BLaER1 treated with 17β-estradiol and CSF1 and Interleukin-3, amounts not matched to agents 10 nM and 100 nM (cell line): Measurements from ENCODE around the gene MAGI2.

Source experiments
- H3K27ac ChIP-seq, 11 experiments: shearing (Covaris generic); formaldehyde crosslinking; 2 replicates each; pipeline ENCODE4 v1.8.1; 2022
- H3K27me3 ChIP-seq, 11 experiments: shearing (Covaris generic); formaldehyde crosslinking; 2 replicates each; pipeline ENCODE4 v1.8.1; 2022
- H3K36me3 ChIP-seq, 11 experiments: shearing (Covaris generic); formaldehyde crosslinking; 2 replicates each; pipeline ENCODE4 v1.8.1; 2022
- H3K4me1 ChIP-seq, 10 experiments: shearing (Covaris generic); formaldehyde crosslinking; 2 replicates each; pipeline ENCODE4 v1.8.1; 2022
- H3K4me2 ChIP-seq, 11 experiments: shearing (Covaris generic); formaldehyde crosslinking; 2 replicates each; pipeline ENCODE4 v1.8.1; 2022
- H3K4me3 ChIP-seq, 10 experiments: shearing (Covaris generic); formaldehyde crosslinking; 2 replicates each; pipeline ENCODE4 v1.8.1; 2022
- H3K9ac ChIP-seq, 11 experiments: shearing (Covaris generic); formaldehyde crosslinking; 2 replicates each; pipeline ENCODE4 v1.8.1; 2022
- H3K9me3 ChIP-seq, 11 experiments: shearing (Covaris generic); formaldehyde crosslinking; replicated peaks in 1 of 11; 2 replicates each; pipeline ENCODE4 v1.8.1; 2022
- H4K20me1 ChIP-seq, 11 experiments: shearing (Covaris generic); formaldehyde crosslinking; 2 replicates each; pipeline ENCODE4 v1.8.1; 2022
- Cebpa-rat ChIP-seq, 11 experiments: shearing (Covaris generic); IDR thresholded peaks; 2 replicates each; pipeline ENCODE4 v1.8.1; 2022

The MAGI2 gene

DNA sequence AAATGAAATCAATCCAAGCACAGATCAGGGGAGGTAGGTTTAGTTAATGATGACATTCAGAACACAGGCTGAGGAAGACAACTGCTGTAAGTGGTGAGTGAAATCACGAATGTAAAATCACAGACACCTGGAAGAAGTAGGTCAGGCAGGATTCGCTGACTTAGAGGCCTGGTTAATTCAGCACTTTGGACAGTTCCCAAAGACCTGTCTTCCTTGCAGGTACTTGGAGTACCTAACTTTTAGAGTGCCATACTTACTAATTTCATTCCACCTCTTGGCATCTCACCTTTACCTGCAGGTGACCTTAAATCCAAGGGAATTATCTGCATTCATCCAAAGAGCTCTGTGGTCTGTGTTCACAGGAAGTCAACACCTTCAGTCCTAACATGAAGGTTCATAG is 832.5 kb downstream of the MAGI2 start:
- H3K27me3 ChIP-seq = no peaks in the 10 kb centered on the region
- peaks cover 0 to 6% (median 0%) of the 10 kb centered on the region in 11 experiments; a peak in 1 of 22 replicates for H3K9me3 ChIP-seq
- H4K20me1 ChIP-seq = no peaks in the 10 kb centered on the region
- H3K4me1 ChIP-seq = peaks cover 0 to 2% (median 0%) of the 10 kb centered on the region in 10 experiments; a peak in 1 of 20 replicates
- H3K4me3 ChIP-seq = no peak overlapping the region
- no peak overlapping the region for H3K4me2 ChIP-seq
- H3K27ac ChIP-seq = no peak overlapping the region
- no peak for TF ChIP-seq Cebpa-rat (IDR thresholded peaks at IDR 0.05)
- H3K9ac ChIP-seq = no peak overlapping the region
- H3K36me3 ChIP-seq = no peaks in the 10 kb centered on the region

- no peaks in the 10 kb centered on the region for H3K36me3 ChIP-seq
- TF ChIP-seq Cebpa-rat (IDR thresholded peaks at IDR 0.05) = no peak
- H3K4me3 ChIP-seq = no peak overlapping the region
- no peak overlapping the region for H3K9ac ChIP-seq
- H4K20me1 ChIP-seq = no peaks in the 10 kb centered on the region
- H3K27ac ChIP-seq = no peak overlapping the region
- H3K27me3 ChIP-seq = no peaks in the 10 kb centered on the region
- no peak overlapping the region for H3K4me2 ChIP-seq
- no peaks in the 10 kb centered on the region for H3K4me1 ChIP-seq
- H3K9me3 ChIP-seq = no peaks in the 10 kb centered on the region
Measured at GRCh38 chr7:78616539-78616938, 836.9 kb downstream of the MAGI2 start.

GRCh38 chr7:78609281-78609680 is 844.2 kb downstream of the MAGI2 start:
- no peak overlapping the region for H3K4me2 ChIP-seq
- no peaks in the 10 kb centered on the region for H3K9me3 ChIP-seq
- H3K4me1 ChIP-seq = no peaks in the 10 kb centered on the region
- no peaks in the 10 kb centered on the region for H3K36me3 ChIP-seq
- no peak for TF ChIP-seq Cebpa-rat (IDR thresholded peaks at IDR 0.05)
- no peak overlapping the region for H3K9ac ChIP-seq
- no peak overlapping the region for H3K27ac ChIP-seq
- H3K4me3 ChIP-seq = no peak overlapping the region
- H3K27me3 ChIP-seq = no peaks in the 10 kb centered on the region
- no peaks in the 10 kb centered on the region for H4K20me1 ChIP-seq

DNA sequence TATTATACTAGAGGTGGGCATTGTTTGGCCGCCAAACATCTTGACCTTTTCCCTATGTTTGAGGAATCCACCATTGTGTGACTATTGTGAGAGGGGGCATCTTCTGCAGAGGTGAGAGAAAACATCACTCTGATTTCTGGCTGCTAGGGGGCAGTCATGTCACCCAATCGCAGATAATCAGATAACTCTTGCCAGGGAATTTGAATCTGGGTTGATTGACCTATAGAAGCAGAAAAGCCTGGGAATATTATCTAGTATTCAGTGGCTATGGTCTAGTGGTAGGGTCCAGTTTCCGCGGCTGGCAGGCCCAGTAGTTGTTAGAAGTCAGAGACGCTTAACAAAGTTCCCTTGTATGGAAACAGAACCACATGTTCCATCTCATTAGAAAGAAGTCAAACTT is 846.4 kb downstream of the MAGI2 start:
- TF ChIP-seq Cebpa-rat (IDR thresholded peaks at IDR 0.05) = no peak
- Histone ChIP-seq H3K27me3 (no peaks in the 10 kb centered on the region), H3K36me3 (no peaks in the 10 kb centered on the region), H4K20me1 (no peaks in the 10 kb centered on the region), H3K27ac (no peak overlapping the region), H3K4me1 (no peaks in the 10 kb centered on the region), H3K9ac (no peak overlapping the region), H3K4me3 (no peak overlapping the region), H3K9me3 (no peaks in the 10 kb centered on the region), H3K4me2 (no peak overlapping the region)

DNA sequence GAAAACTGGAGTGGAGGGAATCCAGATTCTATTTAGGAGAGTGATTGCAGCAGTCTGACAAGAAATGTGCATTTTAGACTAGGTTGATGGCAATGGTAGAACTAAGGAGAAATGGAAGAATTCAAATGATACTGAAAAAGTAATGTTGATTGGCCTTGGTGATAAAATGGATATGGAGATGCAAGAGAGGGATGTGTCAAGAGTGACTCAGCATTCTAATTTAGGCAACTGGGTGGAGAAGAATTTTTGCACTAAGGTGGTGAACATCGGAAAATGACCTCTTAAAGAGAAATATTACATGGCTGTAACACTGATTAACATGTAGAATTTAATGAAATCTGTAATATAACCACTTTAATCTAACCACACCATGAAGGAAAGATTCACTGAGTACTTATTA is 848.3 kb downstream of the MAGI2 start:
- Histone ChIP-seq H3K27ac (no peak overlapping the region), H3K4me3 (no peak overlapping the region), H3K27me3 (no peaks in the 10 kb centered on the region), H4K20me1 (no peaks in the 10 kb centered on the region), H3K4me1 (no peaks in the 10 kb centered on the region), H3K9me3 (no peaks in the 10 kb centered on the region), H3K36me3 (no peaks in the 10 kb centered on the region), H3K9ac (no peak overlapping the region), H3K4me2 (no peak overlapping the region)
- TF ChIP-seq Cebpa-rat (IDR thresholded peaks at IDR 0.05) = no peak

DNA sequence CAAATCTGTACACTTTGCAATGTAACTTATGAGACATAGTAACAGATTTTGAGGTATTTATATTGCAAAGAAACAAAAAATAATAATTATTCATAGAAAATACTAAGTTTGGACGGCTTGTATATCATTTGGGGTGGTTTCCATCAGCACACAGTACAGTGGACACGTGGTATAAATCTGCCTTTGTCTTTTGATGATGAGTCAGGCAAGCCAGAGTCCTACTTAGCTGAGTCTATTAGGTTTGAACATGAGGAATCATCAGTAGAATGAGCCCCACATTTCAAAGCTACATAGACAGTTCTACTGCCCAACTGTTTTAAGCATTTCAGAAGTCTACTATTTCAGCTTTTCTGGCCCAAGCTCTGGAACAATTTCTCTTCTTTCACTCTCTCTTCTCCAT is 851.7 kb downstream of the MAGI2 start:
- no peaks in the 10 kb centered on the region for H3K27me3 ChIP-seq
- H3K4me1 ChIP-seq = no peaks in the 10 kb centered on the region
- no peaks in the 10 kb centered on the region for H3K36me3 ChIP-seq
- TF ChIP-seq Cebpa-rat (IDR thresholded peaks at IDR 0.05) = no peak
- no peak overlapping the region for H3K27ac ChIP-seq
- H4K20me1 ChIP-seq = no peaks in the 10 kb centered on the region
- no peak overlapping the region for H3K4me3 ChIP-seq
- no peak overlapping the region for H3K9ac ChIP-seq
- no peaks in the 10 kb centered on the region for H3K9me3 ChIP-seq
- H3K4me2 ChIP-seq = no peak overlapping the region

GRCh38 chr7:78594156-78594555 is 859.3 kb downstream of the MAGI2 start:
- no peak overlapping the region for H3K4me3 ChIP-seq
- H3K27ac ChIP-seq = no peak overlapping the region
- H4K20me1 ChIP-seq = no peaks in the 10 kb centered on the region
- H3K9me3 ChIP-seq = no peaks in the 10 kb centered on the region
- H3K36me3 ChIP-seq = no peaks in the 10 kb centered on the region
- TF ChIP-seq Cebpa-rat (IDR thresholded peaks at IDR 0.05) = no peak
- no peaks in the 10 kb centered on the region for H3K27me3 ChIP-seq
- no peak overlapping the region for H3K9ac ChIP-seq
- no peak overlapping the region for H3K4me2 ChIP-seq
- H3K4me1 ChIP-seq = no peaks in the 10 kb centered on the region

DNA sequence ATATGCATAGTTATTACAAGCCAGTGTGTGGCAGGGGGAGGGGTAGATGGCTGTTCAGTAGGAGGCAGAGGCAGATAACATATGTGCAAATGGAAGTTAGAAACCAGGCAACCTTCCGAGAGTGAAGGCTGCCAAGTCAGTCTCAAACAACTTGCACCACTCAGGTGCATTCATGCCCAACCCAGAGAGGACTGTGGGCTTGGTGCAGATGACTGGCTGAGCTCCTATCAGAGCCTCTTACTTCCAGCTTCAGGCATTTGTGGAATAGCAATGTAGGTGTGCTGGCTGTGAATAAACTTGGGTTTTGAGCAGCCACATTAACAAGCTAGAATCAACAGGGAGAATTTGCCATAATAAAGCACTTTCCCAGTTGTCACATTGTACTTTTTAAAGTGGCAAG is 865.1 kb downstream of the MAGI2 start:
- no peaks in the 10 kb centered on the region for H4K20me1 ChIP-seq
- H3K36me3 ChIP-seq = no peaks in the 10 kb centered on the region
- H3K4me1 ChIP-seq = no peaks in the 10 kb centered on the region
- H3K9me3 ChIP-seq = no peaks in the 10 kb centered on the region
- no peak overlapping the region for H3K27ac ChIP-seq
- no peak for TF ChIP-seq Cebpa-rat (IDR thresholded peaks at IDR 0.05)
- no peak overlapping the region for H3K4me2 ChIP-seq
- no peak overlapping the region for H3K4me3 ChIP-seq
- H3K27me3 ChIP-seq = no peaks in the 10 kb centered on the region
- no peak overlapping the region for H3K9ac ChIP-seq

DNA sequence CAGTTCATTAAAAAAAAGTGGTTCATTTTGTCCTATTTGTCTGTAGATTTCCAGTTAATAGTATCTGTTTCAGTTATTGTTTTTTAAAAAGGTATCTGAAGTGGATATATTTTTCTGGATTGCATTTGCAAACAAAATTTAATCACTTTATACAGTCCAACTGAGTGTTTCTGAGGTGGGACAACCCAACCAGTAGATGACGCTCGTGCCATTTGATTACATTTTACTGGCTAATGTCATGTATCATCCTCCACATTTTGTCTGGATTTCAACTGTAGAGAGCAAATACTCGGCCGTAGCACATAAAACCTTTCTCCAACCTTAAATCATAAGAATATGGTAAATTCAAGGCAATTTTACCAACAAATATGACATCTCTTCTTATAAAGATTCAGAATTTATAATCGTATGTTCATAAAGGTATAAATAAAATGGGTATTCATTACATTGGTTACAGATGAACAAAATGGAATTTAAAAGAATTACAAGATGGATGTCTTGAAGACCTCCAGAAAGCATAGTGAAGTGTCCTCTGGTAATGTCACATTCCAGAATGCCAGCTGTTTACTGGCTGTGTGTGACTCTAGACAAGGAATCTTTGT is 865.9 kb downstream of the MAGI2 start:
- H3K9ac ChIP-seq = no peak overlapping the region
- no peaks in the 10 kb centered on the region for H4K20me1 ChIP-seq
- no peak overlapping the region for H3K4me2 ChIP-seq
- no peaks in the 10 kb centered on the region for H3K27me3 ChIP-seq
- no peak for TF ChIP-seq Cebpa-rat (IDR thresholded peaks at IDR 0.05)
- no peaks in the 10 kb centered on the region for H3K9me3 ChIP-seq
- H3K27ac ChIP-seq = no peak overlapping the region
- no peaks in the 10 kb centered on the region for H3K36me3 ChIP-seq
- H3K4me1 ChIP-seq = no peaks in the 10 kb centered on the region
- no peak overlapping the region for H3K4me3 ChIP-seq

DNA sequence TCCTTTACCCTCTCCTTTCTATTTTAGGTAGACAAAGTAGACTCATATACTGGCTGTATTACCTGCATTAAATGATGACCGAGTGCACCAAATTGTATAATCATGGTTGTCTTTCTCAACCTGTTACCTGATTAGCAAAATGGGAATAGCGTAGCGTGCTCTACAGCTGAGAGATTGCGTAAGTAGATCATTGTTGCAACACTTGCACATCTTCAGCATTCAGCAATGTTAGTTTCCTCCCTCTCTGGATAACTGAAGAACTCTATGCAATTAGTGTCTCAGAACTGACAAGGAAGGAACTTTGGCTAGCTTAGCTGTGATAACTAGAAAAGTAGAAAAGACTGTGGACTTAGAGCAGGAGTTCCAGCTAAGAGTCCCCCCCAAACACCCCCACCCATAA is 867.5 kb downstream of the MAGI2 start:
- no peaks in the 10 kb centered on the region for H3K4me1 ChIP-seq
- H3K27ac ChIP-seq = no peak overlapping the region
- no peaks in the 10 kb centered on the region for H3K36me3 ChIP-seq
- no peaks in the 10 kb centered on the region for H3K9me3 ChIP-seq
- no peaks in the 10 kb centered on the region for H4K20me1 ChIP-seq
- no peak overlapping the region for H3K9ac ChIP-seq
- peak in 1 of 11 experiments; percentile 17; a peak in 1 of 22 replicates for TF ChIP-seq Cebpa-rat (IDR thresholded peaks at IDR 0.05)
- H3K4me2 ChIP-seq = no peak overlapping the region
- no peak overlapping the region for H3K4me3 ChIP-seq
- no peaks in the 10 kb centered on the region for H3K27me3 ChIP-seq
